ENCODE data around the gene DCXR. TPM values are rescaled to one million over a fixed set of nuclear protein-coding genes. Genes with fewer than 3 reads are reported as not detected.
A peak's percentile ranks its signal among the peaks of the same experiment; 100 is the strongest.

DCXR gene
- total RNA-seq, 1 donor from 2014 or later = 56.8 TPM

- no peak for DNase-seq
Observed at GRCh38 chr17:82022310-82022980, 15.1 kb downstream of the DCXR start, which contains the start of gene CENPX. Gene CENPX (minus strand): TSS chr17:82022878. CDS start chr17:82022861, 17 bp downstream.

- no peak for DNase-seq
Observed at GRCh38 chr17:82021900-82022309, 15.6 kb downstream of the DCXR start.

- DNase-seq = peak; percentile 87
Observed at GRCh38 chr17:82021107-82021899, 16.2 kb downstream of the DCXR start.

GRCh38 chr17:82020572-82021106, 16.9 kb downstream of the DCXR start:
- DNase-seq = no peak

- DNase-seq = peak; percentile 73
Observed at GRCh38 chr17:82019690-82020571, 17.6 kb downstream of the DCXR start.

- no peak for DNase-seq
Observed at GRCh38 chr17:82018989-82019689, 18.4 kb downstream of the DCXR start.

- DNase-seq = no peak
Observed at GRCh38 chr17:82018152-82018988, 19.1 kb downstream of the DCXR start.

- no peak for DNase-seq
Observed at GRCh38 chr17:82017612-82018151, 19.8 kb downstream of the DCXR start.

GRCh38 chr17:82016875-82017459, 20.5 kb downstream of the DCXR start:
- DNase-seq = no peak

GRCh38 chr17:82016061-82016874, 21.2 kb downstream of the DCXR start:
- no peak for DNase-seq

- DNase-seq = no peak
Observed at GRCh38 chr17:82015311-82015971, 22.1 kb downstream of the DCXR start.

- DNase-seq = no peak
Observed at GRCh38 chr17:82014971-82015310, 22.6 kb downstream of the DCXR start.

- DNase-seq = no peak
Observed at GRCh38 chr17:82014432-82014831, 23.1 kb downstream of the DCXR start.

- no peak for DNase-seq
Observed at GRCh38 chr17:82013772-82014321, 23.6 kb downstream of the DCXR start.

- peak; percentile 39 for DNase-seq
Observed at GRCh38 chr17:82013341-82013740, 24.2 kb downstream of the DCXR start.

- no peak for DNase-seq
Observed at GRCh38 chr17:82012640-82013295, 24.7 kb downstream of the DCXR start.

- DNase-seq = no peak
Observed at GRCh38 chr17:82012261-82012639, 25.2 kb downstream of the DCXR start.

GRCh38 chr17:82011617-82012187, 25.8 kb downstream of the DCXR start:
- DNase-seq = no peak

All from dermis blood vessel endothelial cell (primary cell).